Epithelial cell of proximal tubule (primary cell): Measurements from ENCODE around the gene ITGAE. TPM values are rescaled to one million over a fixed set of nuclear protein-coding genes. Genes with fewer than 3 reads are reported as not detected.
A peak's percentile ranks its signal among the peaks of the same experiment; 100 is the strongest.

Experiments
- DNase-seq: peaks from one replicate; pipeline ENCODE4 v3.0.0-alpha.2; 2011; ENCODE audit warnings: low read depth
- H3K4me3 ChIP-seq: 2 replicates; pipeline ENCODE4 v1.5.1; 2011; ENCODE audit warnings: low read depth, mild to moderate bottlenecking, low read length
- CTCF ChIP-seq: conservative IDR thresholded peaks from 2 replicates; pipeline ENCODE4 v1.5.1; 2012; ENCODE audit warnings: low read depth, mild to moderate bottlenecking, low read length
- total RNA-seq: library from RNA; depleted of rRNA; stranded (reverse); fragments of >200 nt; gene quantifications from 2 replicates; pipeline ENCODE4 v1.2.3, GENCODE V29; 2015

The ITGAE gene
- total RNA-seq, 1 donor from 2014 or later: 36.0 TPM

- no peak overlapping the region for H3K4me3 ChIP-seq
- no peak for DNase-seq
- no peak for TF ChIP-seq CTCF
These were observed 107.2 kb downstream of the ITGAE start for GRCh38 chr17:3693829-3694231.

GRCh38 chr17:3693141-3693540, 107.8 kb downstream of the ITGAE start:
- H3K4me3 ChIP-seq: no peak overlapping the region
- no peak for DNase-seq
- TF ChIP-seq CTCF: no peak

GRCh38 chr17:3692346-3692745, 108.6 kb downstream of the ITGAE start:
- no peak overlapping the region for H3K4me3 ChIP-seq
- no peak for DNase-seq
- peak; percentile 20 for TF ChIP-seq CTCF

- TF ChIP-seq CTCF: no peak
- H3K4me3 ChIP-seq: no peak overlapping the region
- DNase-seq: no peak
These were observed 109.3 kb downstream of the ITGAE start for GRCh38 chr17:3691617-3692067.

- DNase-seq: no peak
- no peak overlapping the region for H3K4me3 ChIP-seq
- TF ChIP-seq CTCF: no peak
These were observed 110.8 kb downstream of the ITGAE start for GRCh38 chr17:3690094-3690715.

GRCh38 chr17:3689262-3690093, 111.5 kb downstream of the ITGAE start:
- DNase-seq: no peak
- TF ChIP-seq CTCF: no peak
- no peak overlapping the region for H3K4me3 ChIP-seq
